Sigmoid colon (tissue), 4 donors: ENCODE results near the gene TAC4.

Experiments used
- CTCF ChIP-seq, 4 experiments: fragments of 450-650 bp in 3 of 4; fragments of 200-600 bp in 1 of 4; IDR thresholded peaks; one replicate each; pipeline ENCODE4 v1.5.1; 2016 to 2019; ENCODE audit warnings: antibody characterized with exemption in 4 of 4, mild to moderate bottlenecking in 3 of 4, moderate library complexity in 2 of 4
- EP300 ChIP-seq, 4 donors: sonication (generic); formaldehyde crosslinking; IDR thresholded peaks; one replicate each; pipeline ENCODE4 v1.6.1; 2017; ENCODE audit warnings: antibody characterized with exemption in 4 of 4
- POLR2A ChIP-seq, 2 donors: fragments of 450-650 bp; IDR thresholded peaks; one replicate each; pipeline ENCODE4 v1.6.1; 2016; ENCODE audit warnings: antibody characterized with exemption in 2 of 2, mild to moderate bottlenecking in 2 of 2, moderate library complexity in 2 of 2
- POLR2AphosphoS5 ChIP-seq, 4 donors: sonication (generic); formaldehyde crosslinking; IDR thresholded peaks; one replicate each; pipeline ENCODE4 v1.6.1; 2017; ENCODE audit warnings: antibody characterized with exemption in 4 of 4

GRCh38 chr17:49819138-49819537 is 28.7 kb downstream of the TAC4 start:
- TF ChIP-seq CTCF (IDR thresholded peaks at IDR 0.05) (no peak), POLR2A (IDR thresholded peaks at IDR 0.05) (no peak), POLR2AphosphoS5 (IDR thresholded peaks at IDR 0.05) (no peak), EP300 (IDR thresholded peaks at IDR 0.05) (no peak)
